ENCODE results near the gene PRUNE1.

The PRUNE1 gene

DNA sequence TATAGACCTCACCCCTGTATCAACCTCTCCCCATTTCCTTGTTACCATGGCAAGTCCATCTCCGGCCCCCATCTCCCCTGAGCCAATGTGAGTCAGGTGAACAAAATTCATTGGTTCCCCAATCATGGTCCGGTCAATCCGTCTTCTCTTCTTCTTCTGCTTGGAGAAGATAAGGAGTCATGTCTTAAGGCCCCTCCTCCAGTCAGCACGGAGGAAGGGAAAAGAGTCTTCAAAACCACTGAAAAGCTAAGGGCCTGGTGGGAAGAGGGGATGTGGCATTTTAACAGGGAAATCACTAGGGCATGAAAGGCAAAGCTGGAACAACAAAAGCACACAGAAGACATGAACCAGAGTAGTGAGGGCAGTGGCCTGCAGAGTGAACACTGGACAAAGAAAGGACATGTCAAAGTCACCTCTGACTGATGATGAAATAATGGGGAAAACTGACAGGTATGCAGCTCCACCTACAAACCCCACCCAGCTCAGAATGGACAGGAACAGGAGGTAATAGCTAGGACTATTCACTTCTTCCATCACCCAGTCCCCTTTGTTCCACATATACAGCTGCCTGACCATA is 46.8 kb downstream of the PRUNE1 start:
- no peak for DNase-seq

DNA sequence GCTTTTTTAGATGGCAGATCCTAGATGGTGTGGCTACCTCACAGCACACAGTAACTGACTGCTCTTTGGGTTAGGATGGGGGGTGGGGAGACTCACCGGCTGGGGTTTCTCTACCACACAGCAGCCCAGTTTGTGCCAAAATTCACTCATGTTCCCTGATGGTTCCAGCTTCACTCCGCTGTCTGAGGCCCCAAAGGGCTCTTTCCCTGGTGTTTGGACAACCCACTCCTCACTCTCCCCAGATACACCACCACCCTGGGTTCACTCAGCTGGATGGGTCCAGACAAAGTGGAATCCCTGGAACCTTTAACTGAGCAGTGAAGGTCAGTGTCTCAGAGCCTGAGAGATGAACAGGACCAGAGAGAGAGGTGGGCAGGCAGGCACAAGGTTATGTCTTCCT is 47.3 kb downstream of the PRUNE1 start:
- DNase-seq = no peak

DNA sequence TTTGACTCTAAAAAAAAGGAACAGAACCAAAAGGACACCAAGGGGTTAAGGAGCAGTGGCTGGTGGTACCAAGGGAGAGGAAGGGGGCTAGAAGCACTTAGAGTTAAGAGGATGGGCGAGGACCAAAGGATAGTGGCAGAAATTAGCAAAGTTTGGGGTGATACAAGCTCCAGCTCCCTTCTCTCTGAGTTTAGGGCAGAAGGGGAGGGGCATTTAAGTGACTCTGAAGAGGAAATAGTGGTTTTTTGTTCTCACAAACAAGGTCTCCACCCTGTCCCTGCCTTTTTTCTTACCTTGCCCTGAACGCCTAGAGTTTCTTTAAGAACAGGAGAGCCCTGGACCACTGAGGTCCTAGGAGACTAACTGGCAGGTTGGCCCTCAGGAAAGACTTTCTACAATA is 47.9 kb downstream of the PRUNE1 start:
- peak; percentile 11 for DNase-seq

- DNase-seq = no peak
These were observed 50.4 kb downstream of the PRUNE1 start for GRCh38 chr1:151058692-151059091.

DNA sequence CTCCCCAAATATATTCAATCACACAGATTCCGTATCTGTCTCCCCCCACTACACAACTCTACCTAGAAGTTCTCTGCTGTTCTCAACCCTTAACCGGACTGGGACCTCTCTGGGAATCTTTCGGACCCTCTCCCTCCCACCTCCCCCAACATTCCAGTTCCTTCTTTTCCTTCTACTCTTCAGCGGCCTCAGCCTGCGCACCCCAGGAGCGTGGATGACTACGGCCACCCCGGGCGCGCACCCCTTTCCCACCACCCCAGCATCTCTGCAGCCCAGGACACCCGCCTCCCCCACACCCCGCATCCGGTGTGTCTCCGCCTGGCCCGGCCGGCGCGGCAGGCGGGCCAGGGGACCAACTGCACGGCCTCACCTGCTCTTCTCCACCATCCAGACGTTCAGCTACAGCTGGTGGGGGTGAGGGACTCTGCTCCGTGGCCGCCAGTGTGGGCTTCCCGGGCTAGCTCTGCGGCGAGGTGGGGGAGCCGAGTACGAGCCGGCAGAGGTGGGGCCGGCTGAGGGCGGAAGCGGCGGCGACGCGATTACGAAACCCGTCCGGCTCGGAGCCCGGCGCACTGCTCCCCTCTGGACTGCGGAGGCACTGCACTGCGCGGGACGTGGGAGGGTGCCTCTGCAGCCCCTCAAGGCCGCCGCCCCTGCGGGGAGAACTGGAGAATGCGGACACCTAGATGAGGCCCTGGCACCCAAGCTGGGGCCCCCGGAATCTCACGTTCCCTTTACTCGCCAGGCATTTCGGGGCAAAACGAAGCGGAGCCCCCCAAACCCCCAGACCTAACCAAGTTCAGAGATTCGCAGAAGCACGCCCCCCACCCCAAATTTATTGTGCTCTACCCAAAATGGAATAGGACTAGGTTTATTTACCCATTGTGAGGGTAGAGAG is 51.1 kb downstream of the PRUNE1 start, which contains the start of gene CDC42SE1:
Gene CDC42SE1 (minus strand): TSS at position 514 of the 898 bp plus-strand sequence. CDS start 3,892 bp downstream, outside the sequence.
- peak; percentile 86 for DNase-seq

GRCh38 chr1:151060007-151060656 is 51.9 kb downstream of the PRUNE1 start, which contains the start of gene MLLT11:
TSS of gene MLLT11 (plus strand) at chr1:151060397. CDS start at chr1:151067225, 6,828 bp downstream.
- peak; percentile 14 for DNase-seq

GRCh38 chr1:151060657-151061421 is 52.6 kb downstream of the PRUNE1 start:
- no peak for DNase-seq

GRCh38 chr1:151061704-151062103 is 53.5 kb downstream of the PRUNE1 start:
- DNase-seq = no peak

DNA sequence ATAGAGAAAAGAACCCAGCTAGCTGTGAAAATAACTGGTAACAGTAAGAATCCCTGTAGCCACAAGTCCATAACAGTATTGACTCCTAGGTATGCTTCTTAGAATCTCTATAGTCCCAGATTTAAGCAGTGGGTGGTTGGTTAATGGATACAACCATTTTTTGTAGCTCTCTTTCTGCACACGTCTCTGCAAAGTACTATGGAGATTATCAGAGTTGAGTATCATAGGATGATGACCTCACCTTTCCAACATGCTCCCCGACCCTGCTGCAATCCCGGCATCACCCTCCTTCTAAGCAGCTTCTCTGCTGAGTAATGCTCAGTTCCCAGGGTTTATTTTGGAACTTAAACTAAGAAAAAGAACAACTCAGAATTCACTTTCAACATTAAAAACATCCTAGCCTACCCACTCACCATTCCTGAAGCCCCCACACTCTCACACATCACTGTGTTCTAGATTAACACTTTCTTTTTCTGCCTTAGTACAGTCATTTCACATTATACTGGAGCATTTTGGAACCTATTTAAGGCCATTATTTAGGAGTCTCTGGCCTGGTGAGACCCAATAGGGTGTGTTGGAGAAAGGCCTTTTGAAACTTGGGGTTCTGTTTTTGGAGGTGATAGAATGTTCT is 54.6 kb downstream of the PRUNE1 start:
- no peak for DNase-seq

GRCh38 chr1:151065089-151065645 is 56.9 kb downstream of the PRUNE1 start:
- DNase-seq = no peak

- no peak for DNase-seq
These were observed 58.9 kb downstream of the PRUNE1 start for GRCh38 chr1:151067185-151067584.

- DNase-seq = no peak
These were observed 60.8 kb downstream of the PRUNE1 start for GRCh38 chr1:151069103-151069486.

GRCh38 chr1:151070474-151071276 is 62.4 kb downstream of the PRUNE1 start, which contains the start of gene GABPB2:
TSS of gene GABPB2 (plus strand) at chr1:151070761. CDS start at chr1:151088190, 17,429 bp downstream.
- DNase-seq = peak; percentile 89

DNA sequence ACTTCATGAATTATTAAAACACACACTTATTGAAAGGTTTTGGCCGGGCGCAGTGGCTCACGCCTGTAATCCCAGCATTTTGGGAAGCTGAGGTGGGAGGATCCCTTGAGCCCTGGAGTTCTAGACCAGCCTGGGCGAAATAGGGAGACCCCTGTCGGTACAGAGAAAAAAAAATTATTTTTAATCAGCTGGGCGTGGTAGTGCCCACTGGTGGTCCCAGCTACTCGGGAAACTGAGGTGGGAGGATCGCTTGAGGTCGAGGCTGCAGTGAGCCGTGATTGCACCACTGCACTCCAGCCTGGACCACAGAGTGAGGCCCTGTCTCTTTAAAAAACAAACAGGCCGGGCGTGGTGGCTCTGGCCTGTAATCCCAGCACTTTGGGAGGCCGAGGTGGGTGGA is 64.0 kb downstream of the PRUNE1 start:
- DNase-seq = no peak
